GM19397 (cell line): ENCODE data around the gene CHRM1.

Experiments used
- ATAC-seq: cut with Tn5 transposase; IDR thresholded peaks from one replicate; pipeline ENCODE4 v1.9.1; 2021; ENCODE audit warnings: mild to moderate bottlenecking, moderate library complexity; ENCODE audit not compliant: unreplicated experiment

CHRM1 gene

DNA sequence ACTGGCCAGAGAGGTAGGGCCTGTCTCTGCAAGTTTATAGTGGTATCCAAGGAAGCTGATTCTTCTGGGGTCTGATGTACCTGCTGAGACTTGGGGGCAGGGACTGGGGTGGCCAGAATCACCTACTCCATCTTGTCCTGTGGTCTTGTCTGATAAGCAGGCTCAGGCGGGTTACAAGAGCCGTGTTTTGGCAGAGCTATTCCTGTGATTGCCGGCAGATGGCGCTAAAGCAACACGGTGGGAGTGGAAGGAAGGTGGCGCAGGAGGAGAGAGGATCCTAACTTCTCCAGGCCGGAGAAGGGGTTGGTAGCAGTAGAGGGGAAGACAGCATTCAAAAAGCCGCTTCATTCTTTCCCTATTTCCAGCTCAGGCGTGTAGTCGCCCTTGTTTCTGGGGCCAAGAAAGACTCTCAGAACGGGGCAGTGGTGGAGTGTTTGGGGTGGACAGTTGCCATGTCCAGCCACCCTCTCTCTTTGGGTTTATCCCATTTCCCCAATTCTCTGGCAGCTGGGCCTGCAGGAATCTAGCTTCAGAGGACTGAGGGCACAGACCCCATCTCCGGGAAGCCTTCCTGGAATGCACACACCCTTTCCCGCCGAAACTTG is 15.1 kb downstream of the CHRM1 start:
- no peak for ATAC-seq

DNA sequence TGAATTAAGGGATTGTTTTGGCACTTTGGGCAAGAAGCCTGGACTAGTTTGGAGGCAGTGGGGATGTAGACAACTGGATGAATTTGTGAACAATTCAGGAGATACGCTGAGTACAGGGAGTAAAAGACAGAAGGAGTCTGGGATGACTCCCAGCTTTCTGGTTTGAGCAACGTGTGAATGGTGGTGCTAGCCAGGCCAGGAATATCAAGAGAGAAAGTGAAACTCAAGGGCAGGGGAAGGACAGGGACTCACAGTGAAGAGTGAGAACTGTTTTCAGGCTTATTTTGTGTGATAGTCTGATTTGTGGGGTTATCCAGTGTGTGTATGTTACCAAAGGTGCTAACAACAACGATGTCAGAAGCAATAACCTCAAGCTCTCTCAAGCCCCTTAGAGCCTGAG is 15.9 kb downstream of the CHRM1 start:
- ATAC-seq, result no peak

DNA sequence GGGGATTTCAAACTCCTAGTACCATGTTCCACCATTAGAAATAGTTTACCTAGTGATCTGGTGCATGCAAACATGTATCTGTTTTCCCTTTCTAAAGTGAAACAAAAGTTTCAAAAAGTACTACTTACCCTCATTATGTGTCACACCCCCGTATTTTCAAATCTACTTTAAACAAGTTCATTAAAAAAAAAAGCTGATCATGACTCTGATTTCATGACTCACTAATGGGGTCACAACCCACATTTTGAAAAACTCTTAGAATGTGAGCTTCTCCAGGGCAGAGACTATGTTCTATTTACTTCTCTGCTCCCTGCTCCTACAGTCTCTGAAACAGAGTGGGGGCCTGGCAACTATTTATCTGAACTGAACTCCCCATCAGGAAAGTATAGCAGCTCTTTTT is 18.2 kb downstream of the CHRM1 start:
- ATAC-seq, result no peak

DNA sequence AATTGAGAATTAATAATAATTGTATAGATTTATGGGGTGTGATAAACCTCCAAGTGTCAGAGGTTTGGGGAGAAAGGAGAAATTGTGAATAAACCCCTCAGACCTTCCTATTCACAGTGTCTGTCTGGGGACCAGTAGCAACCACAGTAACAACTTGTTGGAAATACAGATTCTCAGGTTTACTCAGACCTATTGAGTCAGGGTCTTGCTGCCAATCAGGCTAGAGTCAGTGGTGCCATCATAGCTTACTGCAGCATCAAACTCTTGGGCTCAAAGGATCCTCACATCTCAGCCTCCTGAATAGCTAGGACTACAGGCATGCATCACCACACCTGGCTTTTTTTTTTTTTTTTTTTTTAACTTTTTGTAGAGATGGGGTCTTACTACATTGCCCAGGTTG is 23.1 kb downstream of the CHRM1 start:
- ATAC-seq, result no peak

DNA sequence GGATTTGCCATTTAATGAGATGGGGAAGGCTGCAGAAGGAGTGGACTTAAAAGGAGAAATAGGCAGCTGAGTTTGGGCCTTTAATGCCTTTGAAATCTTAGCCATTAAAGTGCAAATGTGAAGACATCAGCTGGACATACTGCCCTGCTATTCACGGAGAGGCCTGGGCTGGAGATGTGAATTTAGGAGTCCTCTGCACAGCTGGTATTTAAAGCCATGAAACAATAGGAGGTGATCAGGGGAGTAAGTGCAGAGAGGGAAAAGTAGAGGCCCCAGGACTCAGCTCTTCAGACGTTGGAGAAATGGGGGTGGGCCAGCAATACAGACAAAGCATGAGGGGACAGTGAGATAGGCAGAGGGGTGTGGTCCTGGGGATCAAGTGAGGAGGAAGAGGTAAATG is 23.9 kb downstream of the CHRM1 start:
- no peak for ATAC-seq

DNA sequence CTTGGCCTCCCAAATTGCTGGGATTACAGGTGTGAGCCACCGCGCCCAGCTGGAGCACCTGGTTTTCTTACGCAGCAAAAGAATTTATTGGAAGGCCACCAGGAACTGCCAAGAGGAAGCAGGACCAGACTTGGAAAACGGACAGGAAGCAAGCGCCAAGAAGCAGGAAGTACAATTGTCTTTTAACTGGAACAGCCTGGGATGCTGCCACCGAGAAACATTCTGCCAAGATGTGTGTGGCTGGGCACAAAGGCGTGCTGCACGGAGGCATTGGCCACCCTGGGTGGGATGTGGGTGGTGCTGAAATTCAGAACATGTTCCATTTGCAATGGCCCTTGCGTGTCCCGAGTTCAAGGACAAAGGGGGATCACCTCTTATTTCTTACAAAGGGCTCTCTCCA is 25.1 kb downstream of the CHRM1 start:
- no peak for ATAC-seq

DNA sequence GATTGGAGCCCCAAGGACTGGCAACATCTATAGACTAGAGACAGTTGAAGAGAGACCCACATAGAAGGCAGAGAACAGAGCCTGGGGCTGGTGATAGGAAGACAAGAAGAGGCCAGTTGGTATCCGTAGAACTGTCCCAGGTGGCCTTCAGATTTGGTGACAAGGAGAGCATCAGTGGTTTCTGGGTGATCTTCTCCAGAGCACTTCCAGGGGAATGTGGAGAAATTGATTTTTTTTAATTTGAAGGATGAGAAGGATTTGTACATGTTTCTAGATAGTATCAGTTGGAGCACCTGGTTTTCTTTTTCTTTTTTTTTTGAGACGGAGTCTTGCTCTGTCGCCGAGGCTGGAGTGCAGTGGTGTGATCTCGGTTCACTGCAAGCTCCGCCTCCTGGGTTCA is 25.7 kb downstream of the CHRM1 start:
- no peak for ATAC-seq

DNA sequence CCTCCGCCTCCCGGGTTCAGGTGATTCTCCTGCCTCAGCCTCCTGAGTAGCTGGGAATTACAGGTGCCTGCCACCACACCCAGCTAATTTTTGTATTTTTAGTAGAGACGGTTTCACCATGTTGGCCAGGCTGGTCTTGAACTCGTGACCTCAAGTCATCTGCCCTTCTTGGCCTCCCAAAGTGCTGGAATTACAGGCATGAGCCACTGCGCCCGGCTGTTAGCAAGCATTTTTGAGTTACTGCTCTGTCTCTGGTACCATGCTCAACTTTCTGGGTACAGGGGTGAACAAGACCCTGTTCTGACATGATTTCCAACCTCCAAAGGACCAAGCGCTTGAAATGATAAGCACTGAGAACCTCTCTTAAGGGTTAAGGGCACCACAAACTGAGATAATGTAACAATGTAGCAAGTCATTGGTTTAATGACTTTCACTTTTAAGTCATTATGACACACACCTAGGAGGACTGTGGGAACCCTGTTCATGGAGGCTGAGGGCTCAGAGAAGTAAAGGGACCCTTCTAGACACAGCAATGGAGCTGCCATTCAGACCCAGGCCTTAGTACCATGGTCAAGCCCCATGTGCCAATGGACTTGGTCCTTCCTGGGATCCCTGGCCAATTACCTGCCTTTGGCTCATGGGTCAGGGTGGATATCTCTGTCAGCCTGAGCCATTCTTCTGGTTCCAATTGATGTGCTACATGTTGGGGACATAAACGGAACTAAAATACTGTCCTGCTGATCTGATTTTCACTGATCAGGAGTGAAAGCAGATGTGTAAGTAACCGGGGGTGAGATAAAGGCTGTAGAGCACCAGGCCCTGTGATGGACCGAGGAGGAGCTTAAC is 28.9 kb downstream of the CHRM1 start:
- no peak for ATAC-seq

DNA sequence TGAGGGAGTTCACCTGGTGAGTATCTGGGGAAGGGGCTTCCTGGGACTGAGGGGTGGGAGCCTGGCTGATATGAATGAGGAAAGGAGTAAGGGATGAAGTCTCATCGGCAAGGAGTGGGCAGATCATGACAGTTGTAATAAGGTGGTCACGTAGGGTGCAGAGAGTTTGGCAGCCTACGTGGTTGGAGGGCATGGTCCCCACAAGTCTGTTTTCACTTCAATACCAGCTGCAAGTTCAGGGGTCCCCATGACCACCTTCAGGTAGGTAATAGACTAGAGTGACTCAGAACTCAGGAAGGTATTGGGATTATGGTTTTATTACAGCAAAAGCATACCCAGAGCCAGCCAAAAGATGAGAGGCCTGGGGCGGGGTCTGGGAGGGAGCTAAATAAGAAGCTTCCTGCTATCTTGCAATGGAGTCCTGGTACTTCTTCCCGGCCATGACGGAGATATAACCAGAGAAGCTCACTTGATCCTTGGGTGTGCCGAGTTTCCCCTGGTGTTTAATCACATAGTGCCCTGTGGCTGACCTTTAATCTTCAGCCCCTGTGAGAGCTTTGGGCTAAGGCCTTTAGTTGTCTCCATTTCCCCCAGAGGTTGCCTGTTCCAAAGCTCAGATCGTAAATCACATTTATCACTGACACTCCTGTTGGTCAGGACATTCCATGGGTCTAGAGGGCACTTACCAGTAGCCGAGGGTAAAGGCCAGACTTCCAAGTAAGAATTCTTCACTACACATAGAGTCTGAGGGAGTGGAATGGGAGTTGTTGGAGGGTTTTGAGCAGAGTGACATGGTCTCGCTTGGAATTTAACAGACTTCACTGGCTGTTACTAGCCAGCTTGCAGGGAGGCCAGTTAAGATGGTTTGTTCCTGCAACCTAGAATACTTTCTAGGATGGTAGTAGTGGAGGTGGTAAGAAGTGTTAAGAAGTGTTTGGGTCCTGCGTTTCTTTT is 31.4 kb downstream of the CHRM1 start:
- no peak for ATAC-seq

DNA sequence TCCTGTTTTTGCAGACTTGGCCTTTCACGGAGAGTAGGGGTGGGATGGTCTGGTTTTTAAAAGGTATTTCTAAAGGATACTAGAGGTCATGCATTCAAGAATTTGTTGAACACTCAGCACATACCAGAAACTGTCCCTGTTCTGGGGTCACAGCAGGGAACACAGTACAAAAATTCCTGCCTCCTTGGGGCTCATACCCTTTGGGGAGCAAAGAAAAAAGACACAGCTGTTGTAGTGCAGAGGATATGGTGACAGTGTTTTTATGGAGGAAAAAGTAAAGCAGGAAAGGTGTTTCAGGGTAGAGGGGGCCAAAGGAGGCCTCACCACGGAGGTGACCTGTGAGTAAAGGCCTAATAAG is 32.1 kb downstream of the CHRM1 start:
- ATAC-seq, result no peak

DNA sequence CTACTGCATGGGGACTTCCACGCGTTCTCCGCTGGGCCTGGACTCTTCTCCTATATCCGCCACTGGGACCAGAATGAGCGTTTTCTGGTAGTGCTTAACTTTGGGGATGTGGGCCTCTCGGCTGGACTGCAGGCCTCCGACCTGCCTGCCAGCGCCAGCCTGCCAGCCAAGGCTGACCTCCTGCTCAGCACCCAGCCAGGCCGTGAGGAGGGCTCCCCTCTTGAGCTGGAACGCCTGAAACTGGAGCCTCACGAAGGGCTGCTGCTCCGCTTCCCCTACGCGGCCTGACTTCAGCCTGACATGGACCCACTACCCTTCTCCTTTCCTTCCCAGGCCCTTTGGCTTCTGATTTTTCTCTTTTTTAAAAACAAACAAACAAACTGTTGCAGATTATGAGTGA is 32.8 kb downstream of the CHRM1 start:
- no peak for ATAC-seq

DNA sequence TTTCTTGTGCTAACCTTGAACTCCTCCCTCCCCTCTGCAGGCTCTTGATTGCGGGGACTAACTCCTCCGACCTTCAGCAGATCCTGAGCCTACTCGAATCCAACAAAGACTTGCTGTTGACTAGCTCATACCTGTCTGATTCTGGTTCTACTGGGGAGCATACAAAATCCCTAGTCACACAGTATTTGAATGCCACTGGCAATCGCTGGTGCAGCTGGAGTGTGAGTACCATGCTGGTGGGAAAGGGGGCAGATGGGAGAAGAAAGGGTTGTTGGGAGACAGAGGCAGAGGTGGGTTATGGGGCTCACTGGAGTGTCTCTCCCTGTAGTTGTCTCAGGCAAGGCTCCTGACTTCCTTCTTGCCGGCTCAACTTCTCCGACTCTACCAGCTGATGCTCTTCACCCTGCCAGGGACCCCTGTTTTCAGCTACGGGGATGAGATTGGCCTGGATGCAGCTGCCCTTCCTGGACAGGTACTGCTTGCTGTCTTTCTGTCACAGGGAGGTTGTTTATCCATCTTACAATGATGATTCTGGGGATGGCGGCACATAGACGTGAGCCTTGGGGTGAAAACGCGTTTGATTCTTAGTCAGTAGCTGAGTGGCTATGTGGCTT is 35.9 kb downstream of the CHRM1 start:
- ATAC-seq, result no peak

DNA sequence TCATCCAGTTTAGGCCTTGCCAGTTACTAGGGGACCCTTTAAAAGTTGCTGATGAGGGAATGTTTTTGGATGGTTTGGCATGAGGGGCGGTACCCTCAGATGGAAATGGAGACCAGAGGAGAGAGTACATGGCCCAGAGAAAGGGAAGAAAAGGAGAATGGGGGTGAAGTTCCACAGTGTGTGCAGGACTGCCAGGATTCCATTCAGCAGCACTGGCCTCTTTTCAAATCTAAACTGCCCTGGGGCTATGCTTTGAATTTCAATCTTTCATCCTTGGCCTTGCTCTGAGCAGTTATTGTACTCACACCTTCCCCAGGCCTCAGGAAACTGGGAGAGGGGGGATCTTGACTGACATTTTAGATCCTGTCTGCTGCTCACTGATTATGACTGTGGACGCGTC is 37.5 kb downstream of the CHRM1 start:
- no peak for ATAC-seq

DNA sequence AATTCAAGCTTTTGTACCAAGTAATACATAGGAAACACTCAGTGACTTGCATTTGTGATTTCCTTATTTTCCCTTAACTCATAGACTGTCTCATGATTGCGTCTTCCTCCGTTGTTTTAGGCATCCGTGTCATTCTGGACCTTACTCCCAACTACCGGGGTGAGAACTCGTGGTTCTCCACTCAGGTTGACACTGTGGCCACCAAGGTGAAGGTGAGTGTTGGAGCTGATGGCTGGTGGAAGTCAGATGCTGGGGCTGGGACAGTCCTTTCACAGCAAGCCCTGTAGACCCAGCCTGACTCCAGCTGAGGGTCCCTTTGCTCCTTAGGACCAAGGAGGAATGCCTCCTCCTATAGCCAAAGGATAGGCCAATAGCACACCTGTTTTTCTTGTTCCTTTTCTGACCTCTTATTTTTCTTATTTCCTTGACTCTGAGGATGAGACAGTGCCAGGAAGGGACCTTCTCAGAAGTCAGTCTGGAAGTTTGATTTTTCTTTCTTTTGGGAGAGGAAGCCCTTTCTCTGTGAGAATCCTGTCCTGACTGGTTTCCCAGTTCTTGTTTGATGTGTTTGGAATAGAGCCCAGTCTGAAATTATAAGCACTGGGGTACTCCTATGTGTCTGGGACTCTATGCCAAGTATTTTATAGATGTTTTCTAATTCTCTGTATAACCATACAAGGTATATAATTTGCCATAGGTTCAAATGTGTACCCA is 38.2 kb downstream of the CHRM1 start:
- ATAC-seq, result no peak

DNA sequence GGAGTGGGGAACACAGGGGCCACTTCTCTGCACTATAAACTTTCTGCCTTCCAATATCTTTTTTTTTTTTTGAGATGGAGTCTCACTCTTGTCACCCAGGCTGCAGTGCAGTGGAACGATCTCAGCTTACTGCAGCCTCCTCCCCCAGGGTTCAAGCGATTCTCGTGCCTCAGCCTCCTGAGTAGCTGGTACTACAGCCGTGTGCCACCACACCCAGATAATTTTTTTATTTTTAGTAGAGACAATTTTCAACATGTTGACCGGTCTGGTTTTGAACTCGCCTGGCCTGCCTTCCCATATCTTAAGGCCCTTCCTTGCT is 38.8 kb downstream of the CHRM1 start:
- no peak for ATAC-seq

DNA sequence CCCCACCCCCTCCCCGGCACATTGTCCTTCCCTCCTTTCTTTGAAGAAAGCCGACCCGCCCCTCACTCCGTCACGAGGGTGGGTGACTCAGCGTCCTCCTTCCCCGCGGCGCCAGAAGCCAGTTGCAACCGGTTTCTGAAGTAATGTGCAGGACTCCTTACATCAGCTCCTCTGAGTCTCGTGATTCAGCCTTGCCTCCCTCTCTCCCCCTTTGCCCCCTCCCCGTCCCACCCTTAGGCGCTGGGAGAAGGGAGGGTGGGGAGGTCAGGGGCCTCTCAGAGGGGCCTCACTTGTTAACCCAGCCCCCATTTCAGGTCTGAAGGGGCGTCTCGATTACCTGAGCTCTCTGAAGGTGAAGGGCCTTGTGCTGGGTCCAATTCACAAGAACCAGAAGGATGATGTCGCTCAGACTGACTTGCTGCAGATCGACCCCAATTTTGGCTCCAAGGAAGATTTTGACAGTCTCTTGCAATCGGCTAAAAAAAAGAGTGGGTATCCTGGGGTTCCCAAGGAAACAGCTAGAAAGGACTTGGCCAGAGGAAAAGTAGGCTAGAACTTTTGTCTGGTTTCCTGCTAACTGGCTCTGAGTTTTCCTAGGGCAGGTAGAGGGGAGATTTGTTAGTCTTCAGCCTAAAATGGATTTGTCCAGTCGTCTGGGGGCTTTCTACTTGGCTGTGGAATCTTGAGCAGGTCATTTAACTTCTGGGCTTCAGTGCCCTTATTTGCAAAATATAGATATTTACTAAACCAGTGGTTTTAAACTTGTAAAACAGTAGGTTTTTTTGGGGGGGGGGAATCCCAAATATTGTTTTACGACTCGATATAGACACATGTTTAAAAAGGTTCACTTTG is 39.4 kb downstream of the CHRM1 start:
- ATAC-seq, result peak; percentile 35

DNA sequence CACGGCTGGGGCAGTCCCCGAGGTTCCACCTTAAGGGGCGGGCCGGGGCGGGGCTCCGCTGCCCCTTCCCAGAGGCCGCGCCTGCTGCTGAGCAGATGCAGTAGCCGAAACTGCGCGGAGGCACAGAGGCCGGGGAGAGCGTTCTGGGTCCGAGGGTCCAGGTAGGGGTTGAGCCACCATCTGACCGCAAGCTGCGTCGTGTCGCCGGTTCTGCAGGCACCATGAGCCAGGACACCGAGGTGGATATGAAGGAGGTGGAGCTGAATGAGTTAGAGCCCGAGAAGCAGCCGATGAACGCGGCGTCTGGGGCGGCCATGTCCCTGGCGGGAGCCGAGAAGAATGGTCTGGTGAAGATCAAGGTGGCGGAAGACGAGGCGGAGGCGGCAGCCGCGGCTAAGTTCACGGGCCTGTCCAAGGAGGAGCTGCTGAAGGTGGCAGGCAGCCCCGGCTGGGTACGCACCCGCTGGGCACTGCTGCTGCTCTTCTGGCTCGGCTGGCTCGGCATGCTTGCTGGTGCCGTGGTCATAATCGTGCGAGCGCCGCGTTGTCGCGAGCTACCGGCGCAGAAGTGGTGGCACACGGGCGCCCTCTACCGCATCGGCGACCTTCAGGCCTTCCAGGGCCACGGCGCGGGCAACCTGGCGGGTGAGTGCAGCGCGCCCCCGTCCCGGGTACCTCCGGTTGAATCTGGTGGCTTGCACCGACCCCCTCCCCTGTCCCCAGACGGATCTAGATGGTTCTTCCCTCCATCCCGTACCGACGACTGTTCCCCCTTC is 40.2 kb downstream of the CHRM1 start, which contains the start of gene SLC3A2:
Gene SLC3A2 (plus strand): TSS at position 94 of the 776 bp plus-strand sequence. CDS start 128 bp downstream, at position 222.
- ATAC-seq, result peak; percentile 72

DNA sequence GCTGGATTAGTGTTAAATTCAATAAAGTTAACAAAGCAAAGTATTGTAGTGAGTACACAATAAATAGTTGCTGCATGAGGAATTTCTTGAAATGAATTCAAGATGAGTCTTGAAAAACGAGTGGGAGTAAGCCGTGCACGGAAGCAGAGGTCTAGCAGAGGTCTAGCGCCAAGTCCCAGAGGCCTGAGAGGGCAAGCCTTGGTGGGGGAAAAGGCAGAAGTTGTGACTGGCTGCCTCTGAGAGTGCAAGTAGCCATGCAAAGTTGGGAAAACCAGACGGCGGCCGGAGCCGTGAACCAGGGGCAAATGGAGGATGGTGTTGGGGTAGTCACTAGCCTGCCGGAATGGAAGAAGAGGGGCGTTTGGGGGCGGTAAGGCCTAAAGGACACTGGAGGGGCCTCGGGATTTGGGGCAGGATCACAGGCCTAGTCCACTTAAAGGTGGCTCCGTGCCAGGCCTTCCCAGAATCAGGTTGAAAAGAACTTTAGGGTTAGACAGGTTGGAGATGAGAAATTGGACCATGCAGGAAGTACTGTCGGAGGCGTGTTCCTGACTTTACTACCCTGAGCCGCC is 40.8 kb downstream of the CHRM1 start:
- ATAC-seq, result peak; percentile 6
